GM11168 (cell line): ENCODE measurements around the gene PRKAG3.

Experiments used
- in situ Hi-C: fragments of 300-500 bp; cut with MboI; formaldehyde crosslinking; loops from one replicate; pipeline ENCODE4 v1.12.0; 2022; ENCODE audit warnings: low sequenced_read_pairs; ENCODE audit not compliant: unreplicated experiment

Gene PRKAG3

DNA sequence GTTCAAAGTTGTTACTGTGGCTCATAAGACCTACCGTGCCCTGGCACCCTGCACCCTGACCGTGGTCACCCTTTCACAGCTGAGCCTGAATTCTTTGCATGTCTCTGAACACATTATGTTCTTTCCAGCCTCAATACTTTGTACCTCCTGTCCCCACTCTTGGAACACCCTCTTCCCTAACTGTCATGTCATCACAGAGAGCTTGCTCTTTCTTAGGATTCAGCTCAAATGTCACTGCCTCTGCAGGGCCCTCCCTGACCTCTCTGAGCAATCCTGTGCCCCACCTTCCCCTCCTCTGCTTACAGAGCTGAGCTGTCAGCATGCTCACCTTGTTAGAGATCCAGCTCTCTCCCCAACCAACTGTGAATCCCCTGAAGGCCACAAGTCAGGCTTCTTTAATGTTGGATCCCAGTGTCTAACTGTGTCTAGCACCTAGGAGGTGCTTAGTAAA is 15.0 kb downstream of the PRKAG3 start:
- in situ Hi-C loops: no loop called here

DNA sequence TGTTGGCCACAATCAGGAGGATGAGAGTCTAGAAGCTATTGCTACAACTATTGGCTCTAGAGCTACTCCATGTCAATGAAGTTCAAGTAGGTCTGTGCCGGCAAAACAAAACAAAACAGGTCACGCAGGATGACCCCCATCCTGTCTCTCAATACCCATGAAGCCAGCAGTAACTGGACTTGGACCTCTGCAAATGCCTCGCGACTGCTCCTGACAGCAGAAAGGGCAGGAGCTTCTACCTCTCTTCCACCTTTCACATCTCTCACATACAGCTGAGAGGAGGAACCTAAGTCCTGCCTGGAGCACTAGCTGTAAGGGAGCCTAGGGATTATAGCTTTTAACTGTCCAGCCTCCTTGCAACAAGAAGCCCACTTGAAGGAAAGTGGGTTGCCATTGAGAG is 16.0 kb downstream of the PRKAG3 start:
- in situ Hi-C loops: no loop called here

- in situ Hi-C loops: no loop called here
These were observed 16.4 kb downstream of the PRKAG3 start for GRCh38 chr2:218815244-218815637.

DNA sequence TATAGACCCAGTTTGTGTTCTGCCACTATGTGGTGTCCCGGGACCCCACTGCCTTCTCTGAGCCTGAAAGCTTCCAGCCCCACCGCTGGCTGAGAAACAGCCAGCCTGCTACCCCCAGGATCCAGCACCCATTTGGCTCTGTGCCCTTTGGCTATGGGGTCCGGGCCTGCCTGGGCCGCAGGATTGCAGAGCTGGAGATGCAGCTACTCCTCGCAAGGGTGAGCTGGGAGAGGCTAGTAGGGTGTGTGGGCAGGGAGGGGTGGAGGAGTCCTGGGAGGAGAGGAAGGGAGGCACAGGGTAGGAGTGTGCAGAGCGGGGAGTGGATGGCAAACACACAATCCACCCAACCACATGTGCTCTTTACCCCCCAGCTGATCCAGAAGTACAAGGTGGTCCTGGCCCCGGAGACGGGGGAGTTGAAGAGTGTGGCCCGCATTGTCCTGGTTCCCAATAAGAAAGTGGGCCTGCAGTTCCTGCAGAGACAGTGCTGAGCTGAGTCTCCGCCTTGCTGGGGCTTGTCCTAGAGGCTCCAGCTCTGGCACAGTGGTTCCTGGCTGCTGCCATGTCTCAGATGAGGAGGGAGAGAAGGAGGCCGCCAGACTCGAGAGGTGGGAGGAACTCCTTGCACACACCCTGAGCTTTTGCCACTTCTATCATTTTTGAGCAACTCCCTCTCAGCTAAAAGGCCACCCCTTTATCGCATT is 16.9 kb downstream of the PRKAG3 start:
- in situ Hi-C loops: no loop called here

DNA sequence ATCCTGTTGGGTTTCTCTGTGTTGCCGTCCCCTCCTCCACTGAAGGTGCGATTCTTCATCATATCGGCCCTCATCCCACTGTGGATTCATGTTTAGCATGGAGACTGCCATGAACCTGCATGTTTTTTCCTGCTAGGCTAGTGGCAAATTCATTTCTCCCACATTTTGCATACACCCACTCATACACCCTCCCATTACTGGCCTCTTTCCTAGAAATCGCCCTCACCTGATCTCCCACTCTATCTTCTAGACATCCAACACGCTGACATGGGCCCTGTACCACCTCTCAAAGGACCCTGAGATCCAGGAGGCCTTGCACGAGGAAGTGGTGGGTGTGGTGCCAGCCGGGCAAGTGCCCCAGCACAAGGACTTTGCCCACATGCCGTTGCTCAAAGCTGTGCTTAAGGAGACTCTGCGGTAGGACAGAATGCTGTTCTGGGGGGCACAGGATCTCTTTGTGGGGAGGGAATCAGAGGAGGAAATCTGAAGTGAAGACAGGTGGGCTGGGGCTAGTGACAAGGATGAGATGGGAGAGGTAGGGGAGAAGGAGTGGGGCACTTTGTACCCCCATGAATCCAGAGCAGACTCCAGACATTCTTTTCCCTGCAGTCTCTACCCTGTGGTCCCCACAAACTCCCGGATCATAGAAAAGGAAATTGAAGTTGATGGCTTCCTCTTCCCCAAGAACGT is 17.7 kb downstream of the PRKAG3 start:
- in situ Hi-C loops: no loop called here

DNA sequence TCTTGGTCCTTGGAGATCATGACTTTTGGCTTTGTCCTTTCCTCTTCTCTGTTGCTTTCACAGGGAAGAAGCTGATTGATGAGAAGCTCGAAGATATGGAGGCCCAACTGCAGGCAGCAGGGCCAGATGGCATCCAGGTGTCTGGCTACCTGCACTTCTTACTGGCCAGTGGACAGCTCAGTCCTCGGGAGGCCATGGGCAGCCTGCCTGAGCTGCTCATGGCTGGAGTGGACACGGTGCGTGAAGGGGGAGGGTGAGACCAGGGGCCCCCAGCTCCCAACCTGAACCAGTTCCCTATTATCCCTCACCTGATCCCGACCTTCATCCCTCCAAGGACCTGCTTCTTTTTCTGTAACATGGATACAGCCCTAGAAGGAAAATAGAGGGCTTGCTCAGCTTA is 18.7 kb downstream of the PRKAG3 start:
- in situ Hi-C loops: no loop called here

DNA sequence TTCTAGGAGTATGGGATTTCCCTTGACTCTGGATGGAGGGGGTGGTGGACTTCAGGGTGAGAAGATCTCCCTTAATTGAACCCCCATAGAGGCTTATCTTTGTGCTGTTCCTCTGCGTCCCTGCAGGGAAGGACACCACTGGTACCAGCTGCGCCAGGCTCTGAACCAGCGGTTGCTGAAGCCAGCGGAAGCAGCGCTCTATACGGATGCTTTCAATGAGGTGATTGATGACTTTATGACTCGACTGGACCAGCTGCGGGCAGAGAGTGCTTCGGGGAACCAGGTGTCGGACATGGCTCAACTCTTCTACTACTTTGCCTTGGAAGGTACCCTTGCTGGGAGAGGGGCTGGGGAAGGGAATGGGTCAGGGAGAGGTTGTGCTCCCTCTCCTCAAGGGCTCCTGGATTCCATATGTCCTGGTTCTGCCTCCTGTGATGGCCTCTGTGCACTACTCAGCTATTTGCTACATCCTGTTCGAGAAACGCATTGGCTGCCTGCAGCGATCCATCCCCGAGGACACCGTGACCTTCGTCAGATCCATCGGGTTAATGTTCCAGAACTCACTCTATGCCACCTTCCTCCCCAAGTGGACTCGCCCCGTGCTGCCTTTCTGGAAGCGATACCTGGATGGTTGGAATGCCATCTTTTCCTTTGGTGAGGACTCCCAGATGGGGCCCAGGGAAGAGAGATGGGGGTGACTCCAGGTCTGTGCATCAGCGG is 19.3 kb downstream of the PRKAG3 start:
- in situ Hi-C loops: no loop called here

- in situ Hi-C loops: no loop called here
These were observed 20.2 kb downstream of the PRKAG3 start for GRCh38 chr2:218811382-218811781.

GRCh38 chr2:218810256-218810655 is 21.3 kb downstream of the PRKAG3 start:
- in situ Hi-C loops: no loop called here

DNA sequence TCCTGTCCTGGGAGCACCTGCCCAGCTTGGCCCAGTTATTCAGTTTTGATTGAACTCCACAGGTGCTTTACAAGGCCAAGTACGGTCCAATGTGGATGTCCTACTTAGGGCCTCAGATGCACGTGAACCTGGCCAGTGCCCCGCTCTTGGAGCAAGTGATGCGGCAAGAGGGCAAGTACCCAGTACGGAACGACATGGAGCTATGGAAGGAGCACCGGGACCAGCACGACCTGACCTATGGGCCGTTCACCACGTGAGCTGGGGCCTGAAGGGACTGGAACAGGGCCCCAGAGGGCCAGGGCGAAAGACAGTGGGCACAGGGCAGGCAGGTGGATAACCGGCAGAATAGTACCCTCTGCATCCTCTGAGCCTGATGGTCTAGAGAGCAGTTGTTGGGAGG is 22.1 kb downstream of the PRKAG3 start:
- in situ Hi-C loops: no loop called here

GRCh38 chr2:218807626-218808025 is 24.0 kb downstream of the PRKAG3 start:
- in situ Hi-C loops: no loop called here

DNA sequence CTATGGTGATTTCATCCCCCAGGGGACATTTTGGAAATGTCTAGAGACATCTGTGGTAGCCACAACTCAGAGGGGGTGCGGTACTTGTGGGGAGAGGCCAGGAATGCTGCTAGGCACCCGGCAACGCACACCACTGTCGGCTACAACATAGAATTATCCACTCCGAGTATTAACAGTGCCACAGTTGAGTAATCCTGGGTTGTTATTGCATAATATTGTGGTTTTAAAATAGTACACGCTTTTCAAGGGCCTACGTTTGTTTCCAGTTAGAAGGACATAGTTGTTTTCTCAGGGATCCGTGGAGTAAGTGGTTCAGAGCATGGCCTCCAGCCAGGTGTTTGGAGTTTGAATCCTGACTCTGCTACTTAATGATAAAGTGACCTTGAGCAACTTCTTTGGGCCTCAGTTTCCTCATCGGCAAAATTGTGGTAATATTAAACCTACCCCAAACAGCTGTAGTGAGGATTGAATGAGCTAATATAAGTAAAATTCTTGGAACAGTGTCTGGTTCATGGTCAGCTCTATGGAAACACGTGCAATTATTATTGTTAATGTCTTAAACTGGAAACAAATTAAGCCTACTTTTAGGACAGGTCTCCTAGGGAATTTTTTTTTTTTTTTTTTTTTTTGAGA is 25.1 kb downstream of the PRKAG3 start:
- in situ Hi-C loops: no loop called here

GRCh38 chr2:218805627-218806026 is 26.0 kb downstream of the PRKAG3 start:
- in situ Hi-C loops: no loop called here

- in situ Hi-C loops: no loop called here
These were observed 26.8 kb downstream of the PRKAG3 start for GRCh38 chr2:218804817-218805216.

- in situ Hi-C loops: no loop called here
These were observed 29.1 kb downstream of the PRKAG3 start for GRCh38 chr2:218802386-218802994.

DNA sequence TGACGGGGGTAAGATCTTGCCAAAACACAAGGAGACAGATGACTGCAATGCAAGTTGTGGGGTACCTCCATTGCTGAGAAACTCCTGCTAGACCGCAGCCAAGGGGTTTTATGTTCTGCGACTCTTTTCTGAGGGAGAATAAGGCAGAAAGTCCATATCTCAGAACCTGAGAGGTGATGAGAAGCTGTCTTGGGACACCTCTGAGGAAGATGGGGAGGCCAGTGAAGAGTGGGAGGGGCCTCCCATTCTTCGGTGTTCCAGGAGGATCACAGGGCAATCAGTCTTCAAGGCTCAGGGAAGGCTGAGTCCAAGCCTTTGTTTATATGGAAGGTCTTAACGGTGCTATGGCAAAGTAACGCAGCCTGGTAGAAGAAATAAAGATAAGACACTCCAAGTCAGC is 31.6 kb downstream of the PRKAG3 start:
- in situ Hi-C loops: no loop called here

- in situ Hi-C loops: no loop called here
These were observed 32.7 kb downstream of the PRKAG3 start for GRCh38 chr2:218798767-218799504.

- in situ Hi-C loops: no loop called here
These were observed 34.9 kb downstream of the PRKAG3 start for GRCh38 chr2:218796691-218797090.

- in situ Hi-C loops: no loop called here
These were observed 39.2 kb downstream of the PRKAG3 start for GRCh38 chr2:218792433-218792832.
